AG04450 (cell line): ENCODE measurements around the gene SPAG4. TPM values are rescaled to one million over a fixed set of nuclear protein-coding genes. Genes with fewer than 3 reads are reported as not detected.

Experiments used
- CTCF ChIA-PET: fragments of 300-600, 350-600 bp; formaldehyde crosslinking; extraction: SDS; loops from one replicate; lab custom pipeline; 2022; ENCODE audit warnings: antibody characterized with exemption, inconsistent platforms; lab: Charles Lee
- POLR2A ChIA-PET: fragments of 350-600 bp; formaldehyde crosslinking; extraction: SDS; loops from one replicate; lab custom pipeline; 2021; ENCODE audit warnings: antibody characterized with exemption, inconsistent platforms; lab: Yijun Ruan, JAX
- DNase-seq: peaks from one replicate; pipeline ENCODE4 v3.0.0-alpha.2; 2011; ENCODE audit warnings: low read depth, low spot score
- H3K27ac ChIP-seq: one replicate; pipeline ENCODE4 v1.5.1; 2012; ENCODE audit warnings: low read depth, low read length, control low read depth
- H3K27me3 ChIP-seq: one replicate; pipeline ENCODE4 v1.6.0; 2012; ENCODE audit warnings: low read length; ENCODE audit not compliant: control insufficient read depth, insufficient read depth
- H3K4me3 ChIP-seq: 2 replicates; pipeline ENCODE4 v1.5.1; 2011; ENCODE audit warnings: mild to moderate bottlenecking, low read depth, low read length, control low read depth
- H3K9me3 ChIP-seq: 2 replicates; pipeline ENCODE4 v1.5.1; 2012; ENCODE audit warnings: low read length; ENCODE audit not compliant: control insufficient read depth, insufficient read depth
- CTCF ChIP-seq: IDR thresholded peaks from 2 replicates; pipeline ENCODE4 v1.5.1; 2011; ENCODE audit warnings: low read depth, low read length, control low read depth, inconsistent platforms
- polyA plus RNA-seq: library from polyadenylated mRNA; depleted of rRNA; stranded (reverse); fragments of >200 nt; gene quantifications from 2 replicates; pipeline ENCODE4 v1.2.3, GENCODE V29; 2011

SPAG4 gene
- polyA plus RNA-seq, 1 experiment: 1.8 TPM

- POLR2A ChIA-PET: no interaction called here
- Histone ChIP-seq H3K27me3 (no peaks in the 10 kb centered on the region), H3K9me3 (no peaks in the 10 kb centered on the region), H3K27ac (no peak overlapping the region), H3K4me3 (no peak overlapping the region)
- no peak for TF ChIP-seq CTCF
- DNase-seq: no peak
- CTCF ChIA-PET: no interaction called here
These were observed 26.1 kb downstream of the SPAG4 start for GRCh38 chr20:35641743-35642142.

GRCh38 chr20:35643045-35643444 is 27.4 kb downstream of the SPAG4 start:
- Histone ChIP-seq H3K27ac (no peak overlapping the region), H3K4me3 (no peak overlapping the region), H3K9me3 (no peaks in the 10 kb centered on the region), H3K27me3 (no peaks in the 10 kb centered on the region)
- no peak for TF ChIP-seq CTCF
- DNase-seq: no peak
- ChIA-PET POLR2A (no interaction called here), CTCF (no interaction called here)

GRCh38 chr20:35644806-35645205 is 29.2 kb downstream of the SPAG4 start:
- no peak for TF ChIP-seq CTCF
- Histone ChIP-seq H3K9me3 (no peaks in the 10 kb centered on the region), H3K27me3 (no peaks in the 10 kb centered on the region), H3K27ac (no peak overlapping the region), H3K4me3 (no peak overlapping the region)
- DNase-seq: no peak
- CTCF ChIA-PET: no interaction called here
- POLR2A ChIA-PET: no interaction called here

GRCh38 chr20:35648836-35649235 is 33.2 kb downstream of the SPAG4 start:
- Histone ChIP-seq H3K4me3 (no peak overlapping the region), H3K27ac (no peak overlapping the region), H3K9me3 (no peaks in the 10 kb centered on the region), H3K27me3 (no peaks in the 10 kb centered on the region)
- CTCF ChIA-PET: interaction anchor here (0.7 to 1.8 kb wide), 3 partner anchors 138 to 201 kb away, joined by 3 to 4 read pairs (median 3); no protein-coding TSS in a partner anchor
- no peak for DNase-seq
- POLR2A ChIA-PET: interaction anchor here (0.9 kb wide), 1 partner anchor 15 kb away, joined by 3 read pairs; no protein-coding TSS in a partner anchor
- TF ChIP-seq CTCF: no peak

GRCh38 chr20:35650632-35651031 is 35.0 kb downstream of the SPAG4 start:
- Histone ChIP-seq H3K4me3 (no peak overlapping the region), H3K27ac (no peak overlapping the region), H3K27me3 (no peaks in the 10 kb centered on the region), H3K9me3 (no peaks in the 10 kb centered on the region)
- TF ChIP-seq CTCF: no peak
- ChIA-PET POLR2A (no interaction called here), CTCF (no interaction called here)
- DNase-seq: no peak
